Inferior parietal cortex (tissue), 1 donor: ENCODE data around the gene SEMA6A.

Source experiments
- DNase-seq: peaks from one replicate; pipeline ENCODE4 v3.0.0-alpha.2; 2016; ENCODE audit errors: extremely low spot score

Gene SEMA6A

GRCh38 chr5:116577064-116577788, 2.6 kb upstream of the SEMA6A start:
- no peak for DNase-seq

DNA sequence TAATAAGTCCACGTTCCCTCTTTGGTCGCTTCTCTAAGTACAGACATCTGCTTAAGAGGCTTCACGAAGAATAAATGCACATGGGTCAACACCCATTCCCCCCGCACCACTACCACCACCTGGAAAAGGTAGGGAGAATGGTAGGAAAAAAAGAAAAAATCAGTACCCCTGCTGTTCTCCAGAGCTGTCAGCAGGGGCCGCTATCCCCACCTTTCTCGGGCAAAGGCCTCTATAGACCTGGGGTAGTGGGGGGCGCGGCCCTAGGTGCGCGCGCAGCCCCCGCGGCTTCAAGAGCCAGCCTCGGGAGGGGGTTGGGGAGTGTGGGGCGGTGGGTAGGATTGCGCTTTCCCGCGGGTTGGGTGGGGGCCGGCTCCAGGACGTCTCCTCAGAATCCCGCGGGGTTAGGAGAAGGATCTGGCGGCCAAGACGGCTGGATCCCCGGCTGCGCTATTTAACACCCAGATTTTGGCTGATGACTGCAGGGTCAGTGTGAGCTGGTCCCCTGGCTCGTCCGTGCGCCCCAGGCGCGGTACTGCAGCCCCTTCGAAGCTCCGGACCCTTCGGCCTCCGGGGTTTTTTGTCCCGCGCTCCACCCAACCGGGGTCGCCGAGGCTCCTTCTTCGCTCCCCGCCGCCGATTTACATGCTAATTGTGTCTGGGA, 1.6 kb upstream of the SEMA6A start:
- DNase-seq, result peak; percentile 62

GRCh38 chr5:116575326-116576052, 866 bp upstream of the SEMA6A start:
- DNase-seq, result peak; percentile 73

DNA sequence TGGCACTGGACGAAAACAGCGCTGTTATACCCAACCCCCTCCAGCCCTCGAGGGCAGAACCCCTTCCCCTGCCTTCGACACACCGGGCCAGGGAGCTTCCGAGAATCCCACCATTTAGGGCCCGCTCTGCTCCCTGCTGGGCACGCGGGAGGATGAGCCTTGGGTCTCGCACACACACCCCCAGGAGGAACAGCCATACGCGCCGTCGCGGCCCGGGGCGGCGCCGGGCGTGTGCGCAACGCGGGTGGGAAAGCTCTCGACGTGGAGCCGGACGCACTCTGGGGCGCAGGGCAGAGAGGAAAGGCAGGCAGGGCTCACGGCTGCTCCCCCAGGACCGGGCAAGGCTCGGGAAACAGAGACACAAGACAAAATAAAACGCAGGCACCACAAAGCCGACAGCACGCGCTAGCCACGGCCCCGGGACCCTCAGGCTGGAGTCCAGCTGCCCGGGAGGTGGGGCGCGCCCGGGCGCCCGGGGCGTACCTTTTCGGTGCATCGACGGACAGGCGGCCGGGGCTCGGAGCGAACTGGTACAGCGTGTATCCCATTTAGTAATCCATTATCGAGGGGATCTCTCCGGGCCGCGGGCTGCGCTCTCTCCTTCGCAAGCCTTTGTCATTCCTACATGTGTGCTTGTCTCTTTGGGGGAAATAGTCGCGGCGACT, 789 bp downstream of the SEMA6A start:
- no peak for DNase-seq

GRCh38 chr5:116573279-116573701, 1.3 kb downstream of the SEMA6A start:
- no peak for DNase-seq

DNA sequence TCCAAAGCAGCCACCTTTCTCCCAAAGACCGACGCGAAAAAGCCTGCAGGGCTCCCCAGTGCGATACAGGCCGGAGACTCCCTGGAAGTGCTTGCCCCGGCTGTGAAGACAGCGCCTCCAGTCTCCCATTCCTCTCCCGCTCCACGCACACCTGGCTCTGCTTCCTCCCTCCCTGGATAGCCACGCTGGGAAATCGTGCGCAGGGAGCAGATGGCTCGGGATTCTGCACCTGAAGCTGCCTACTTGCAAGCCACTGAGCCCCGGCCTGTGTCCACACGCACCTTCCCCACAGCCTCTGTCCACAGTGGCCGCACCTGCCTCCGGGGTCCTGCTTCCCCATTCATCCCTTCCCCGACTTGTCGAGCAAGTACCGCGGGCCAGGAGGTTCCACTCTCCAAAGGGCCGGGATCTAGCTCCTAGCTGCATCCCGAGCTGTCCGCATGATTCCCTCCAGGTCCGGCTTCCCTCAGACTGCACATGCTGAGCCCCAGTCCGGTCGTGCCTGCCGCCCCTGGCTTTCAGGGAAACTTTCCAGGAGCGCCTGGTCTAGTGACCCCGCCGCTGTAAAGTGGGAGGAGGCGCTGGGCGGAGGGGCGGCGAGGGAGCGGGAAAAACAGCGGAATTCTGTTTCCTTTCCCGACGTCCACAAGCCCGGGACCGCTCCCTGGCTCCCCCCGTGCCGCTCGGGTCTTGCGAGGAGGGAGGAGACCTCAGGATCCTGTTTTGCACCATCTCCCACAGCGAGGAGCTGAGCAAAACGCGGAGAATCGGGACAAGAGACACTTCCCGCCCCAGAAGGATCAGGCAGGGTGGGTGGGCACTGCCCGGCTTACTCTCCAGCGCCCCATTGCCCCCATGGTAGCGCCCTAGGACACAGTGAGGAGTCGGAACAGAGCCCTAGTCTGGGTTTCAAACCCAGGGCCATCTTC, 2.0 kb downstream of the SEMA6A start:
- DNase-seq, result no peak

GRCh38 chr5:116571568-116572349, 2.9 kb downstream of the SEMA6A start:
- no peak for DNase-seq

GRCh38 chr5:116569999-116570398, 4.6 kb downstream of the SEMA6A start:
- no peak for DNase-seq

GRCh38 chr5:116567106-116567505, 7.5 kb downstream of the SEMA6A start:
- DNase-seq, result no peak

DNA sequence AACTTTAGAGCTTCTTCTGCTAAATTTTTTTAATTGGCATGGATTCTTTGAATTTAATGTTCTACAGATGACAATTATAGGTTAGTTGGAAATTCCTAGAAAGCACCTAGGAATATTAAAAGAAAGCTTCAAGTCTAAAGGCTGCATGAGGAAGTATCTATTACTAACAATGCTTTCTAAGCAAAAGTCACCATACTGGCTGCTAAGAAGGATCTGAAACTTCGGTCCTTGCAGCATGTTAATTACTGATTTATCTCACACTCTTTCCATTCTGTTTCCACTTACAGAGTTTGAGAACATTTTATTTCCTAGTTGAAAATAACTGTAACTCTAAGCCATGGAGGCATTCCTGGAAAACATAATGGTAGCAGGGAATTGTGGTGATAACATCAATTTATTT, 8.4 kb downstream of the SEMA6A start:
- no peak for DNase-seq

DNA sequence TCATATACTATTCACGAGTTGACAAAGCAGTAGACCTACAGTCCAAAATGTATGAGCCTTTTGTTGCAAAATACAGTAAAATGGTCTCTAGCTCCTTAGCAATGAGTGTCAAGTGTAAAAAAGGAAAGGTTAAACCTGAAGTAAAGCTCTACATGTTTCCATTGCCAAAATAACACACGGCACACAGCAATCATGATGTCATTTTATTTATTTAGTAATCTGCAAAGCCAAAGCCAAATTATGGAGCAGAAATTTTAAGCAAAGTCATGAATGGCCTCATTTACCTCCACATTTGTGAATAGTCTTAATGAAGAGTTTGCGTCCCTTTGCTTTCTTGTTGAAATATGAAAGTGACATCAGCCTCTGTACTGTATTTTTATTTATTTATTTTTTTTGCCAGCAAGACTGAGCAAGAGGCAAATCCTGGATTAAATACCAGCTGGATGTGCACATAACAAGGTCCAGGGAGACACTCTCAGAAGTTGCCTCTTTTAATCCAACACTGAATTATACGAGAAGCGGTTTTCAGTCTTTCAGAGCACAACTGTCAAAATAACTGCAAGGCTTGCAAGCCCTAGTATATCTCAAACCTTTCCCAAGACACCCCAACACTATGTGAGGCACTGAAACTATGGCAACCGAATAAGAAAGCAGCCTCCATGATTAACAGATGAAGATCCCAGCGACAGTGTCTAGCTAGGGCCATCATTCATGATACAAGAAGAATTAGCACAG, 9.7 kb downstream of the SEMA6A start:
- DNase-seq, result no peak

DNA sequence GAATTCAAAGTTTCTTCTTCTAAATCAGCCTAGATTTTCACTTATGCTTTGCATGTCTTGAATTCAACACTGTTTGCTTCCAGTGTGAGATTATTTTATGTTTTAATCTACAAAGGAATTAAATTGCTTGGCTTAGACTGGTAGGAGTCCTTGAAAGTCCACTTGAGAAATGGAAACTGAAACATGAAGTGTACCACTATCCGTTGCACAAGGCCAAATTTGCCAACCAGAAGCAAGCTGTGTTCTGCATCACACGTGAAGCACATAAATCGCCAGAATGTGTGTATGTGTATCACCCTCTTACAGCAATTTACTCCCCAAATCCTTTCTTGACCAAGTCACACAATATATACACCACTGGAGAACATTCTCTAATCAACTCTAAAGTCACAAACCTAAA, 10.3 kb downstream of the SEMA6A start:
- no peak for DNase-seq

GRCh38 chr5:116563736-116564308, 10.8 kb downstream of the SEMA6A start:
- no peak for DNase-seq

DNA sequence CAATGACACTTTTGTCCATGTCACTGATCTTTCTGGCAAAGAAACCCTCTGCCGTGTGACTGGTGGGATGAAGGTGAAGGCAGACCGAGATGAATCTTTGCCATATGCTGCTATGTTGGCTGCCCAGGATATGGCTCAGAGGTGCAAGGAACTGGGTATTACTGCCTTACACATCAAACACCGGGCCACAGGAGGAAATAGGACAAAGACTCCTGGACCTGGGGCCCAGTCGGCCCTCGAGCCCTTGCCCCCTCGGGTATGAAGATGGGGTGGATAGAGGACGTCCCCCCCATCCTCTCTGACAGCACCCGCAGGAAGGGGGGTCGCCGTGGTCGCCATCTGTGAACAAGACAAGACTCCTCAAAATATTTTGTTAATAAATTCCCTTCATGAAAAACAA, 12.0 kb downstream of the SEMA6A start:
- no peak for DNase-seq

DNA sequence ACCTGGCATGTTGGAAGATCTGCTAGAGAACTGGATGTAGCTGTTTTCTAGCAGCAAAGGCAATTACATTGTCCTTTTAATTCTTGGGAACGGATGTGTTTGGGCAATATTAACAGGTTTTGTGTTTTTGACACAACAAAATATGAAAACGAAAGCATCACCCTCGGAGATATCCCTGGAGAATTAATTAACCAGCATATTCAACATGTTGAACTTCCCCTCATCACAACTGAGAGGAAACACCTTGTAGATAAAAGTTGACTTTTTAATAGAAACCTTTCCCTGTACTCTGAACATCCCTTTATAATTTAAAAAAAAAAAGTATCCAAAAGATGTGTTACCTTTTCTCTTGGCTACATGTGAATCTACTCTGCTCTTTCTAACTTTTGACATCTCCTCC, 13.0 kb downstream of the SEMA6A start:
- DNase-seq, result no peak

GRCh38 chr5:116559673-116560164, 14.9 kb downstream of the SEMA6A start:
- no peak for DNase-seq

DNA sequence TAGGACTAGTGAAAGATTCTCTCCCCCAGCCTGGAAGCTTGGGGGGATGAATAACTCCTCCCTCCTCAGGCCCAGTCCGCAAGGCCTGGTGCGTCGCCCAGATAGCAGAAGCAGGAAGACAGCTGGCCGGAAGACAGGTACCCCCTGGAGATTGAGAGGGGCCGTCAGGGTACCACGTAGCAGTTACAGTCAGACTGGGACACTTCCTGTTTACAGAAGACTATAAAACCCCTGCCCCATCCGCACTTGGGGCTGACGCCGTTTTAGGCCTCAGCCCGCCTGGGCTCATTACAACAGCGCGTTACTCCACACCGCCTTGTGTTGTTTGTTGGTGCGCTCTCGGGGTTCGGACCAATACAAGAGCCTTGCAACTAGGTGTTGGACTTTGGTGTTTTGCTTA, 15.4 kb downstream of the SEMA6A start:
- no peak for DNase-seq

DNA sequence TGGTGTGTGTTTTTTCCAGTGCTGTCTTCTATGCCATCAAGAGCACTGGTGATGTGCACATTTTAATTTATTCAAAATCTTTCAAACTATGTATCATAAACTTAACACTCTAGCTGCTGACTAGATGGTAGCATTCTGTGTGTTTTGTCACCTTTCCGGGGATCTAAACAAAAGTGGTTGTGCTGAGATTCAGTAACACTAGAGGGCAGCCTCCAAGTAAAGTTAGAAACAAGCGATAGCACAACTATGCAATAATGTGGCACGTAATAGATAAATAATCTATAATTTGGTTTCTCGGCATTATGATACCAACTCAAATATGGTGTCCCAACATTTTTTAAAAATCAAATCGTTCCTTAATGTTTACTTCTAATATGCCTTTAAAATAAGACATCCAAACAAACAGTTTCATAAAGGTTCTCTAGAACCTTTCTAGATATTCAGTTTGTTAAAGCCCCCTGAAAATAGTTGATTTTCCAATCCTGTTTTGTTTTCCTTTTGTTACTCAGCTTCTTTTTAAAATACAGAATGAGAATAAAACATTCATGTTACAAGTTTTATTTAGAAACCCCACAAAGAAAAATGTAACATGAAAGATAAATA, 16.9 kb downstream of the SEMA6A start:
- peak; percentile 77 for DNase-seq

- peak; percentile 52 for DNase-seq
Measured at GRCh38 chr5:116554764-116555163, 19.9 kb downstream of the SEMA6A start.
